MCF 10A (cell line): ENCODE data around the gene CABLES1. TPM values are rescaled to one million over a fixed set of nuclear protein-coding genes. Genes with fewer than 3 reads are reported as not detected.

Experiments used
- BruUV-seq: library from RNA; stranded (reverse); fragments of 400-500 nt; replicated peaks from 2 replicates; lab custom pipeline; 2021; lab: Mats Ljungman, UMichigan
- CTCF ChIA-PET: fragments of 300-600 bp; sonication (Branson Sonifier 250); formaldehyde crosslinking; extraction: SDS; loops from one replicate; lab custom pipeline; 2021; ENCODE audit warnings: antibody characterized with exemption, inconsistent platforms; lab: Yijun Ruan, JAX
- POLR2A ChIA-PET: fragments of 300-600, 350-650 bp; sonication (Branson Sonifier 250); formaldehyde crosslinking; extraction: SDS; loops from one replicate; lab custom pipeline; 2020; ENCODE audit warnings: antibody characterized with exemption, inconsistent platforms; lab: Yijun Ruan, JAX
- DNase-seq: peaks from one replicate; pipeline ENCODE4 v3.0.0-alpha.2; 2018; ENCODE audit not compliant: unreplicated experiment
- H3K27ac Mint-ChIP-seq: one replicate; pipeline ENCODE4 v1.8.0; 2022; ENCODE audit warnings: mild to moderate bottlenecking, low read depth, mixed read lengths; ENCODE audit not compliant: unreplicated experiment
- H3K27me3 Mint-ChIP-seq: one replicate; pipeline ENCODE4 v1.8.0; 2022; ENCODE audit warnings: mixed read lengths; ENCODE audit not compliant: insufficient read depth, unreplicated experiment
- H3K36me3 Mint-ChIP-seq: one replicate; pipeline ENCODE4 v1.8.0; 2022; ENCODE audit warnings: mild to moderate bottlenecking, moderate library complexity, mixed read lengths; ENCODE audit not compliant: insufficient read depth, unreplicated experiment
- H3K4me1 Mint-ChIP-seq: one replicate; pipeline ENCODE4 v1.8.0; 2022; ENCODE audit warnings: mixed read lengths; ENCODE audit not compliant: insufficient read depth, unreplicated experiment
- H3K4me3 Mint-ChIP-seq: one replicate; pipeline ENCODE4 v1.8.0; 2022; ENCODE audit warnings: mild to moderate bottlenecking, moderate library complexity, mixed read lengths; ENCODE audit not compliant: unreplicated experiment
- H3K9me3 Mint-ChIP-seq: one replicate; pipeline ENCODE4 v1.8.0; 2022; ENCODE audit warnings: mixed read lengths; ENCODE audit not compliant: unreplicated experiment
- intact Hi-C: fragments of 100-400 bp; cut with micrococcal nuclease; formaldehyde crosslinking; loops from 2 replicates; pipeline ENCODE4 v1.14.1; 2022
- total RNA-seq: library from RNA; stranded (reverse); gene quantifications from 2 replicates; pipeline ENCODE4 v1.2.3, GENCODE V29; 2022
- TF ChIP-seq, protein P1 (sequence below): fragments of 200-600 bp; IDR thresholded peaks from one replicate; pipeline ENCODE4 v1.8.0; 2022; ENCODE audit warnings: antibody characterized with exemption, mild to moderate bottlenecking; ENCODE audit not compliant: unreplicated experiment

CABLES1 gene
- total RNA-seq, 1 experiment from 2014 or later, result 3.2 TPM

DNA sequence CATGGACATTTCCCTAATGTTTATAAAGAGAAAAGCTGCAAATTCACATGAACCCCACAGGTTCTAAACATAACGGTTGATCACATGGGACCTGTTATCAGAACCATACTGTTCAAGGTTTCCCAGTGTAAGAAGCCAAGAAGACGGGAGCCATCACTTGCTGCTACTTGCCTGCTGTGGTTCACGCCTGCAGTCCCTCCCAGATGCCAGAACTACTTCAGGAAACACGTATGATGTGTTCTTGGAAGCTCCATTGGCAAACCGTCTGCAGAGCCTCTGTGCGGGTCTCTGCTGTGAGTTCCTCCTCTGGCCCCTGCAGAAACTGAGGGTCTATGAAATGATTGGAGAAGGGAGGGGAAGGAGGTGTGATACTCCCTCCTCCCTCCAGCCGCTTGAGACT is 75.2 kb downstream of the CABLES1 start:
- Mint-ChIP-seq H3K9me3 (no peaks in the 10 kb centered on the region), H3K4me1 (no peaks in the 10 kb centered on the region), H3K27ac (no peak overlapping the region), H3K36me3 (peaks cover 10% of the 10 kb centered on the region), H3K27me3 (no peaks in the 10 kb centered on the region), H3K4me3 (no peak overlapping the region)
- ChIA-PET CTCF (no interaction called here), POLR2A (no interaction called here)
- TF ChIP-seq, protein P1, sequence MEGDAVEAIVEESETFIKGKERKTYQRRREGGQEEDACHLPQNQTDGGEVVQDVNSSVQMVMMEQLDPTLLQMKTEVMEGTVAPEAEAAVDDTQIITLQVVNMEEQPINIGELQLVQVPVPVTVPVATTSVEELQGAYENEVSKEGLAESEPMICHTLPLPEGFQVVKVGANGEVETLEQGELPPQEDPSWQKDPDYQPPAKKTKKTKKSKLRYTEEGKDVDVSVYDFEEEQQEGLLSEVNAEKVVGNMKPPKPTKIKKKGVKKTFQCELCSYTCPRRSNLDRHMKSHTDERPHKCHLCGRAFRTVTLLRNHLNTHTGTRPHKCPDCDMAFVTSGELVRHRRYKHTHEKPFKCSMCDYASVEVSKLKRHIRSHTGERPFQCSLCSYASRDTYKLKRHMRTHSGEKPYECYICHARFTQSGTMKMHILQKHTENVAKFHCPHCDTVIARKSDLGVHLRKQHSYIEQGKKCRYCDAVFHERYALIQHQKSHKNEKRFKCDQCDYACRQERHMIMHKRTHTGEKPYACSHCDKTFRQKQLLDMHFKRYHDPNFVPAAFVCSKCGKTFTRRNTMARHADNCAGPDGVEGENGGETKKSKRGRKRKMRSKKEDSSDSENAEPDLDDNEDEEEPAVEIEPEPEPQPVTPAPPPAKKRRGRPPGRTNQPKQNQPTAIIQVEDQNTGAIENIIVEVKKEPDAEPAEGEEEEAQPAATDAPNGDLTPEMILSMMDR, result no peak
- intact Hi-C loops, result no loop called here
- no TSS peak for BruUV-seq
- DNase-seq, result no peak

DNA sequence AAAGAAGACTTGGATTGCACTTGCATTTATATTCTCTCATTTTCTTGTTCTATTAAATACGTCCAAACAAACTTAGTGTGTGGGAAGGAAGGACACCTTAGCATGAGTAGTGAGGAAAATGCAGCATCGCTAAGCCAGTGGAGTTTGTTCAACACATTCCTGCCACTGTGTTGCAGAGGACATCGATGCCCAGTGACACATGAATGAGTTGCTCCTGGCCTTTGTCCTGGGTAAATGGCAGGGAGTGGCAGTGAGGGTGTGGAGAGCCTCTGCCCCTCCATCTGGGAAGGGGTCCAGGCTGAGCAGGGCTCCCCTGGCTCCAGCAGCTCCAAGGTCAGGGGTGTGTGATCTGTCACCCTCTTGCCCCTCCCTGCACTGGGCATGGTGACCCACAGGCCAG is 75.9 kb downstream of the CABLES1 start:
- DNase-seq, result no peak
- ChIA-PET POLR2A (no interaction called here), CTCF (interaction anchor here (0.6 kb wide), 1 partner anchor 24 kb away, joined by 3 read pairs; no protein-coding TSS in a partner anchor)
- intact Hi-C loops, result no loop called here
- Mint-ChIP-seq H3K27me3 (no peaks in the 10 kb centered on the region), H3K27ac (no peak overlapping the region), H3K9me3 (no peaks in the 10 kb centered on the region), H3K36me3 (peaks cover 10% of the 10 kb centered on the region), H3K4me3 (no peak overlapping the region), H3K4me1 (no peaks in the 10 kb centered on the region)
- TF ChIP-seq, protein P1, result no peak
- no TSS peak for BruUV-seq

DNA sequence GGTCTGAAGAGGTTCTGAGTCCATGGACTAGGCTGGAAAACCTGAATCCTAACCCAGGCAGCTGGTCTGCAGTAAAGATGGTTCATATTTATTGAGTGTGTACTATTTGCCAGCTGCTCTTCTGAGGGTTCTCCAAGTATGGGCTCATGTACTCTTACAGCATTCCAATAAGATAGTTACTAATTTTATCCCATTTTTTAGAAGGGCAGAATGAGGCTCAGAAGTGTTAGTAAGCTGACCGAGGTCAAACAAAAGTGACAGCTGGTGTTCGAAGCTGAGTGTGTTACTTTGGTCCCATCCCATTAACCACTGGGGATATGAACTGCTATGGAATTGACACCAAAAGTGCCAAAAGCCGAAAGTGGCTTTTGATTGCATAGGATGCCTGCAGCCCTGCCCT is 76.9 kb downstream of the CABLES1 start:
- Mint-ChIP-seq H3K4me1 (no peaks in the 10 kb centered on the region), H3K4me3 (no peak overlapping the region), H3K9me3 (no peaks in the 10 kb centered on the region), H3K27me3 (no peaks in the 10 kb centered on the region), H3K36me3 (peaks cover 10% of the 10 kb centered on the region), H3K27ac (no peak overlapping the region)
- CTCF ChIA-PET, result no interaction called here
- POLR2A ChIA-PET, result no interaction called here
- TF ChIP-seq, protein P1, result no peak
- intact Hi-C loops, result no loop called here
- BruUV-seq, result no TSS peak
- no peak for DNase-seq

DNA sequence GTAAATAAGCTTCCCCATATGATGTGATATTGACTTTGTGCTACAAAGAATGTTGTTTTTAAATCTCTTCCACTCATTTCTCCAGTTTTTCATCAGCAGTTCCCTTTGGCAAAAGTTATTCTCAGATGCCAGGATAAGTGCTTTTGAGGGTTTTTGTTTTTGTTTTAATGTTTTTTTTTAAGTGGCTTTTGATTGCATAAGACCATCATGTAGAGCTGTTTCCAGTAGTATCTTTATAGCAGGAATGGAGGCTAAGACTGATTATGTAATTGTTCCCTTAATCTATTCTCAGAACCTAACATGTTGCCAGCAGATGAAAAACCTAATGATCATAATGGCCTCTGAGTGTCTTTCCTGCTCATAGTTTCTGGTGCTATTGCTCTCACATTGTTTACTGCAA is 77.9 kb downstream of the CABLES1 start:
- ChIA-PET POLR2A (no interaction called here), CTCF (no interaction called here)
- H3K27me3 Mint-ChIP-seq, result no peaks in the 10 kb centered on the region
- DNase-seq, result peak; percentile 6
- H3K4me1 Mint-ChIP-seq, result no peaks in the 10 kb centered on the region
- TF ChIP-seq, protein P1, result no peak
- intact Hi-C loops, result no loop called here
- H3K27ac Mint-ChIP-seq, result no peak overlapping the region
- peaks cover 10% of the 10 kb centered on the region for H3K36me3 Mint-ChIP-seq
- H3K4me3 Mint-ChIP-seq, result no peak overlapping the region
- BruUV-seq, result no TSS peak
- H3K9me3 Mint-ChIP-seq, result no peaks in the 10 kb centered on the region
